SIG-M5 (cell line): ENCODE data around the gene ACOT9.
"Not testable (repeated sequence)": the region's sequence is repeated elsewhere in the genome, so short reads cannot be mapped to it uniquely, and the experiment has no call there.

Experiments used
- DNase-seq: peaks from one replicate; lab custom pipeline; 2025; lab: John Stamatoyannopoulos, UW

ACOT9 gene

GRCh38 chrX:23765868-23766267 lies 22.8 kb upstream of the ACOT9 start:
- no peak for DNase-seq

GRCh38 chrX:23765449-23765848 lies 22.4 kb upstream of the ACOT9 start:
- no peak for DNase-seq

- no peak for DNase-seq
Observed at GRCh38 chrX:23764188-23764984, 21.3 kb upstream of the ACOT9 start.

GRCh38 chrX:23759821-23760220 lies 16.7 kb upstream of the ACOT9 start:
- no peak for DNase-seq

- DNase-seq, result no peak
Observed at GRCh38 chrX:23756165-23756564, 13.1 kb upstream of the ACOT9 start.

DNA sequence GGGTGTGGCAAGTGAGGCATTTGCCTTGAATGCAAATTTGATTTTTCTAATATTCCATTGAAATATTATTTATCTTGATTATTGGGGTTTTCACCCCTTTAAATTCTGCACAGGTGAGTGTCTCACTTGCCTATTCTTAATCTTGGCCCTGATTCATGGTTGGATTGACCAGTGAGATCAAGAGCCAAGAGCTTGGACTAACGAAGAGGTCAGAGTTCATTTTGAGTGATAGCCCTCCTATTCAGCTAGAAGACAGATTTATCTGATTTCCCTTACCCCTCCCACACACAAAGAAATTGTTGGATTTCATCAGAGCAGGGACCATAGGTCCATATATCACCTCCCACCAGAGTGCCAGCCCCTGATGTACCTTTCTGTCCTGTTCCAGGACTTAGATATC lies 11.6 kb upstream of the ACOT9 start:
- no peak for DNase-seq

GRCh38 chrX:23752740-23753415 lies 9.8 kb upstream of the ACOT9 start:
- DNase-seq, result no peak

DNA sequence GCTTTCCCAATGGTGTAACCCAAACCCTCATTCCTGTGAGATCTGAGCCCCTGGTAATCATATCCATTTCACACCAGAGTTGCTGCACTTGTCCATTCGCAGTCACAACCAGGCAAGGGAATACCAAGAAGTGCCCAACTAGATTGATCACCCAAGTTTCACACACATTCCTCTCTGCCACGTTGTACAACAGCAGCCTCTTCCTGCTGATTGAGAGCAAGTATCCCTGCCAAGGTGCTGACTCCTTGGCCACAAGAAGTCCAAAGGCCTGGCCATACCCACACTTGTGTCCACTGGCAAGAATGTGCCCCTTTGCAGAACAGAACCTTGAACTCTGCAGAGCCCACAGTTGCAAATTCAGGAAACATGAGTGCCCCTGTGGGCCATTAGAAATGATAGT lies 6.5 kb upstream of the ACOT9 start:
- DNase-seq, result no peak

GRCh38 chrX:23749129-23749528 lies 6.1 kb upstream of the ACOT9 start:
- DNase-seq, result no peak

GRCh38 chrX:23745786-23746185 lies 2.7 kb upstream of the ACOT9 start:
- DNase-seq, result no peak

DNA sequence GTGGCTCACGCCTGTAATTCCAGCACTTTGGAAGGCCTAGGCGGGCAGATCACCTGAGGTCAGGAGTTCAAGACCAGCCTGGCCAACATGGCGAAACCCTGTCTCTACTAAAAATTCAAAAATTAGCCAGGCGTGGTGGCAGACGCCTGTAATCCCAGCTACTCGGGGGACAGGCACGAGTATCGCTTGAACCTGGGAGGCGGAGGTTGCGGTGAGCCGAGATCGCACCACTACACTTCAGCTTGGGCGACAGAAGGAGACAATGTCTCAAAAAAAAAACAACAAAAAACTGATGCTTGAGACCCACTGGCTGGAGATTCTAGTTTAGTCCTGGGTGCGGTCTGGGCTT lies 521 bp upstream of the ACOT9 start:
- DNase-seq, result not testable (repeated sequence)

- DNase-seq, result no peak
Observed at GRCh38 chrX:23742174-23742696, 841 bp downstream of the ACOT9 start.

GRCh38 chrX:23737413-23737812 lies 5.7 kb downstream of the ACOT9 start:
- DNase-seq, result no peak

DNA sequence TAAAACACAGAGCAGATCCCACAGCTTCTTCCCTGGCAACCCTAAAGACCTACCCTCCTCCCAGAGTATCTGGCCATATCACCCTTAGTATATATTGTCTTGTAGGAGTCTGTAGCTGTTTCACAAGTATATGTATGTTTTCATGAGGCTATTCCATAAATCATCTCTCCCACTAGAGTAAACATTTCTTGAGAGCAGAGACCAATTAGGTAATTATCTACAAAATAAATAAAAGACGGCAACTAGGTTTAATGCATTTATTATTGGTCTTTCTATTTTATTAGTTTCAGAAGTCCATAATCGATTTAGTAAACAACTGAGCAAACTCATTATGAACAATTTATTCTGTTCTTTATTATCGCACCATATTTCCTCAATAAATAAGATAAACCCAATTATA lies 7.0 kb downstream of the ACOT9 start:
- DNase-seq, result no peak

DNA sequence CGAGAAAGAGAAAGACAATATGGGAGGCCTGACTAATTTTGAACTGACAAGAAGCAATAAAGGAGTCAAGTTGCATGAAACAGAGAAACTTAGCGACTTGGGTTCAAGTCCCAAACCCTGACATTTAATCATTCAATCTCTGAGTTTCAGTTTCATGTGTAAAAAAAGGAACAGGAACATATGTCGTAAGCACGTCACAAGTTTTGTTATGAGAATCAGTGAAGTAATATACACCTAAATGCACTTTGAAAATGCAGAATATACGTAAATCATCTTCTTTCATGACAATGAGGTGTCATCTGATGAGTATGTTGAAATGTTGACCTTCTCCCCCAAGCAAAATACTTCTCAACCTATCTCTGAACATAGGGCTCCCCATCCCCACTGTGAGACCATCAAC lies 10.4 kb downstream of the ACOT9 start:
- DNase-seq, result no peak

DNA sequence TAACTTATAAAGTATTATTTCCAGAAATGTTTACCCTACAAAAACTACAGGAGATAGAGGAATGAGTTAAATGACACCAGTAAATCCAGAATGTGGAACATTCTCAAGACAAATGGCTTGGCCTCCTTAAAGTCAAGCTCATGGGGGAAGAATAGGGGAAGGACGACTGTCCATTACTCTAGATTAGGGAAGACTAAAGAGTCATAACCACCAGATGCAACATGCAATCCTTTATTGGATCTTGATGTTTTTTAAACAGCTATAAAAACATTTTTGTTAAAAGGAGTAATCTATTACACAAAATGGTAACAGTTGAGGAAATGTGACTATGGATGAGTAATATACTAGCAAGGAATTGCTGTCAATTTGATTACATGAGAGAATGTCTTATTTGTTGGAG lies 11.1 kb downstream of the ACOT9 start:
- DNase-seq, result no peak

DNA sequence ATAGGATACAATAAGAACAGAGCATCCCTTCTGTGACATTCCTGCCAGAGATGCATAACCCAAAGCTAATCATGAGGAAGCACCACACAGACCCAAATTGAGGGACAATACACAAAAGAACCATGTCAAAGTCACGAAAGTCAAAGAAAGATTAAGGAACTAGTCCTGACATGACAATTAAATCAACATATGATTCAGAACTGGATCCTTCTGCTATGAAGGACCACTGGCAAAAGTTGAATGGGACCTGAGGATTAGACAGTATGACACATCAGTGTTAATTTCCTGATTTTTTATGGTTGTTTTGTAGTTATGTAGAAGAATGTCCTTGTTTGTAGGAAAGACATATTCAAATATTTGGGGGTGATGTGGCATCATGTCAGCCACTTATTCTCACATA lies 13.9 kb downstream of the ACOT9 start:
- DNase-seq, result no peak

DNA sequence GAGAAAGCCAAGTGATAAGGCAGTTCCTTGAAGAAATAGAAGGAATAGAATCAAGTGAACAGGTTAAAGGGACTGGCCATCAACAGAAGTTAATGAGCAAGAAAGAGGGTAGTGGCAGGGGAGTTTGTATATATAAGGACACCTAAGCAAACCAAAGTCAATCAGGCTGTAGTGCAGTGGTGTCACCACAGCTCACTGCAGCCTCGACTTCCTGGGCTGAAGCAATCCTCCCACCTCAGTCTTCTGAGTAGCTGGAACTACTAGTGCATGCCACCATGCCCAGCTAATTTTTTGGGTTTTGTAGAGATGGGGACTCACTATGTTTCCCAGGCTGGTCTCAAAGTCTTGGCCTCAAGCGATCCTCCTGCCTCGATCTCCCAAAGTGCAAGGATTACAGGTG lies 15.9 kb downstream of the ACOT9 start:
- DNase-seq, result no peak

GRCh38 chrX:23726191-23726590 lies 16.9 kb downstream of the ACOT9 start:
- no peak for DNase-seq

GRCh38 chrX:23720117-23720677 lies 22.9 kb downstream of the ACOT9 start:
- no peak for DNase-seq

GRCh38 chrX:23705235-23705634 lies 37.8 kb downstream of the ACOT9 start:
- no peak for DNase-seq

GRCh38 chrX:23704673-23705206 lies 38.3 kb downstream of the ACOT9 start:
- DNase-seq, result no peak

DNA sequence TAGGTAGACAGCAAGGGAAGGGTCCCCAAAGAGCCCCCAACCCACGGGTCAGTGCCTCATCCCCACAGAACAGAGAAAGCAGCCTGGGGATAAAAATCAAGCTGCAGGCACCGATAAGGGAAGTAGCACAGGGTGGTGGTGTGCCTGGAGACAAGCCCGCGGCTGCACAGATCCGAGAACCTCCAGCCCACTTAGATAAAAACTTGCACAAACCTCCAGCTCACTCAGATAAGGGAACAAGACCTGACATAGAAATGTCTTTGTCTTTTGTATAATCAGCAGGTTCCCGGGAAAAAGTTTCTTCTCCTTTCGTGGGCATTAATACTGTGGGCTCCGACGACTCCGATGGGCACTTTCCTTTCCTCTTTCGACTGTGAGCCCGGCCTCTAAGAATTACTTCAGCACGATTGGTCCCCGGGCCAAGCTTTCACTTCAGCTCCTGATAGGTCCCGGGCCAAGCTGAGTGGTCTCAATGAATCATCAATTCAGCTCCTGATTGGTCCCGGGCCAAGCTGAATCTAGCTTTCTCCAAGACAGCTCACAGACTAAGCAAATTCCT lies 43.4 kb downstream of the ACOT9 start:
- peak; percentile 5 for DNase-seq
